WTC11 (cell line): ENCODE measurements around the gene TYROBP. TPM values are rescaled to one million over a fixed set of nuclear protein-coding genes. Genes with fewer than 3 reads are reported as not detected.

Source experiments
- ATAC-seq: fragments of 200-7000 bp; cut with Tn5 transposase; 2 replicates; pipeline ENCODE4 v1.10.0; 2021; ENCODE audit warnings: mild to moderate bottlenecking, moderate library complexity
- CTCF ChIA-PET: fragments of 300-600 bp; sonication (Branson Sonifier 250); formaldehyde crosslinking; loops from one replicate; lab custom pipeline; 2021; ENCODE audit warnings: antibody characterized with exemption; lab: Charles Lee
- POLR2A ChIA-PET: fragments of 350-600 bp; sonication (Branson Sonifier 250); formaldehyde crosslinking; loops from one replicate; lab custom pipeline; 2021; ENCODE audit warnings: antibody characterized with exemption; lab: Charles Lee
- DNase-seq: peaks from one replicate; pipeline ENCODE4 v3.0.0; 2021; ENCODE audit warnings: low spot score
- H3K27ac Mint-ChIP-seq: 2 replicates; pipeline ENCODE4 v1.8.0; 2021; ENCODE audit warnings: mixed read lengths
- H3K27me3 Mint-ChIP-seq: 2 replicates; pipeline ENCODE4 v1.8.0; 2021; ENCODE audit warnings: low read depth, mild to moderate bottlenecking, moderate library complexity, mixed read lengths
- H3K36me3 Mint-ChIP-seq: 2 replicates; pipeline ENCODE4 v1.8.0; 2021; ENCODE audit warnings: mixed read lengths
- H3K4me1 Mint-ChIP-seq: 2 replicates; pipeline ENCODE4 v1.8.0; 2022; ENCODE audit warnings: mixed read lengths
- H3K4me3 Mint-ChIP-seq: 2 replicates; pipeline ENCODE4 v1.8.0; 2021; ENCODE audit warnings: mild to moderate bottlenecking, moderate library complexity, mixed read lengths
- H3K9me3 Mint-ChIP-seq: 2 replicates; pipeline ENCODE4 v1.8.0; 2021; ENCODE audit warnings: mixed read lengths
- AR ChIP-seq: fragments of 250-450 bp; sonication (Bioruptor Pico); IDR thresholded peaks from 2 replicates; pipeline ENCODE4 v1.9.0; 2021; ENCODE audit warnings: mild to moderate bottlenecking
- ATF1 ChIP-seq: sonication (generic); formaldehyde crosslinking; IDR thresholded peaks from 2 replicates; pipeline ENCODE4 v1.8.1; 2023; ENCODE audit warnings: mild to moderate bottlenecking, moderate library complexity, missing genetic modification reagents
- ATF3 ChIP-seq: sonication (generic); formaldehyde crosslinking; conservative IDR thresholded peaks from 2 replicates; pipeline ENCODE4 v1.8.1; 2022; ENCODE audit warnings: mild to moderate bottlenecking, missing genetic modification reagents
- E2F5 ChIP-seq: sonication (generic); formaldehyde crosslinking; IDR thresholded peaks from 2 replicates; pipeline ENCODE4 v1.8.1; 2022; ENCODE audit warnings: mild to moderate bottlenecking, moderate library complexity, missing genetic modification reagents
- FOXP1 ChIP-seq: sonication (generic); formaldehyde crosslinking; IDR thresholded peaks from 2 replicates; pipeline ENCODE4 v1.8.0; 2022; ENCODE audit warnings: missing genetic modification reagents, mild to moderate bottlenecking, moderate library complexity, borderline replicate concordance
- GTF2I ChIP-seq: fragments of 250-450 bp; sonication (Bioruptor Pico); conservative IDR thresholded peaks from 2 replicates; pipeline ENCODE4 v1.4.0; 2021; ENCODE audit warnings: mild to moderate bottlenecking
- IRF2 ChIP-seq: sonication (generic); formaldehyde crosslinking; IDR thresholded peaks from 2 replicates; pipeline ENCODE4 v1.8.0; 2022; ENCODE audit warnings: low read depth, missing genetic modification reagents, borderline replicate concordance
- NFYB ChIP-seq: sonication (generic); formaldehyde crosslinking; conservative IDR thresholded peaks from 2 replicates; pipeline ENCODE4 v1.8.0; 2022; ENCODE audit warnings: low read depth, missing genetic modification reagents
- NR3C1 ChIP-seq: sonication (generic); formaldehyde crosslinking; conservative IDR thresholded peaks from 2 replicates; pipeline ENCODE4 v1.8.1; 2023; ENCODE audit warnings: low read depth, mild to moderate bottlenecking, missing genetic modification reagents
- PRRX2 ChIP-seq: fragments of 250-450 bp; sonication (Bioruptor Pico); IDR thresholded peaks from 2 replicates; pipeline ENCODE4 v1.8.0; 2021; ENCODE audit warnings: mild to moderate bottlenecking
- RORB ChIP-seq: fragments of 250-450 bp; sonication (Bioruptor Pico); IDR thresholded peaks from 2 replicates; pipeline ENCODE4 v1.9.0; 2021; ENCODE audit warnings: mild to moderate bottlenecking
- SMAD3 ChIP-seq: sonication (generic); formaldehyde crosslinking; IDR thresholded peaks from 2 replicates; pipeline ENCODE4 v1.8.0; 2022; ENCODE audit warnings: missing genetic modification reagents, mild to moderate bottlenecking, borderline replicate concordance
- SMAD4 ChIP-seq: sonication (generic); formaldehyde crosslinking; IDR thresholded peaks from 2 replicates; pipeline ENCODE4 v1.8.0; 2022; ENCODE audit warnings: mild to moderate bottlenecking, missing genetic modification reagents
- SP1 ChIP-seq: sonication (generic); formaldehyde crosslinking; conservative IDR thresholded peaks from 2 replicates; pipeline ENCODE4 v1.8.1; 2022; ENCODE audit warnings: missing genetic modification reagents
- TP53 ChIP-seq: sonication (generic); formaldehyde crosslinking; IDR thresholded peaks from 2 replicates; pipeline ENCODE4 v1.8.1; 2023; ENCODE audit warnings: mild to moderate bottlenecking, missing genetic modification reagents
- ZBTB43 ChIP-seq: sonication (generic); formaldehyde crosslinking; IDR thresholded peaks from 2 replicates; pipeline ENCODE4 v1.8.1; 2023; ENCODE audit warnings: mild to moderate bottlenecking, missing genetic modification reagents
- ZMAT4 ChIP-seq: fragments of 250-450 bp; sonication (Bioruptor Pico); IDR thresholded peaks from 2 replicates; pipeline ENCODE4 v1.9.0; 2021; ENCODE audit warnings: mild to moderate bottlenecking
- ZNF121 ChIP-seq: sonication (generic); formaldehyde crosslinking; IDR thresholded peaks from 2 replicates; pipeline ENCODE4 v1.8.0; 2023; ENCODE audit warnings: missing genetic modification reagents
- ZNF263 ChIP-seq: sonication (generic); formaldehyde crosslinking; IDR thresholded peaks from 2 replicates; pipeline ENCODE4 v1.8.1; 2022; ENCODE audit warnings: low read depth, mild to moderate bottlenecking, moderate library complexity, missing genetic modification reagents
- ZNF317 ChIP-seq: sonication (generic); formaldehyde crosslinking; IDR thresholded peaks from 2 replicates; pipeline ENCODE4 v1.8.1; 2023; ENCODE audit warnings: low read depth, mild to moderate bottlenecking, moderate library complexity, missing genetic modification reagents, borderline replicate concordance
- total RNA-seq: library from RNA; stranded (reverse); gene quantifications from 3 replicates; pipeline ENCODE4 v1.2.3, GENCODE V29; 2021

TYROBP gene
- total RNA-seq, 1 experiment from 2014 or later, result 0.46 TPM

- no peaks in the 10 kb centered on the region for H3K36me3 Mint-ChIP-seq
- no peak overlapping the region for H3K27ac Mint-ChIP-seq
- no peaks in the 10 kb centered on the region for H3K9me3 Mint-ChIP-seq
- CTCF ChIA-PET, result interaction anchor here (0.5 to 3.2 kb wide), 18 partner anchors 9 to 268 kb away, joined by 3 to 36 read pairs (median 4); partner anchors contain the start of genes APLP1, HSPB6, LIN37 and PSENEN
- DNase-seq, result peak; percentile 34
- peak; percentile 3 for ATAC-seq
- H3K4me1 Mint-ChIP-seq, result peaks cover 19% of the 10 kb centered on the region
- peak overlapping the region; percentile 83 for H3K4me3 Mint-ChIP-seq
- peaks cover 94% of the 10 kb centered on the region for H3K27me3 Mint-ChIP-seq
- POLR2A ChIA-PET, result interaction anchor here (1.2 kb wide), 1 partner anchor 9 kb away, joined by 12 read pairs; no protein-coding TSS in a partner anchor
- TF ChIP-seq SP1 (CRISPR knock-in tag) (no peak), ZNF121 (CRISPR knock-in tag) (peak; percentile 95), TP53 (CRISPR knock-in tag) (0 out of 2 replicates have a peak, but pooled peaks have one; percentile 16)
Observed at GRCh38 chr19:35860436-35860817, 47.7 kb downstream of the TYROBP start.

- DNase-seq (no peak), ATAC-seq (no peak)
- no peak for TF ChIP-seq RORB (CRISPR knock-in tag)
- TF ChIP-seq ATF1, result no peak
- no peak for TF ChIP-seq ATF3 (CRISPR knock-in tag)
- H3K4me1 Mint-ChIP-seq, result peaks cover 28% of the 10 kb centered on the region
- H3K27ac Mint-ChIP-seq, result no peak overlapping the region
- no peaks in the 10 kb centered on the region for H3K9me3 Mint-ChIP-seq
- peaks cover 94% of the 10 kb centered on the region for H3K27me3 Mint-ChIP-seq
- ChIA-PET POLR2A (interaction anchor here (0.5 kb wide), 1 partner anchor 86 kb away, joined by 3 read pairs; no protein-coding TSS in a partner anchor), CTCF (interaction anchor here (1.2 to 3.2 kb wide), 4 partner anchors 9 to 74 kb away, joined by 4 to 36 read pairs (median 25); partner anchors contain the start of gene APLP1)
- H3K36me3 Mint-ChIP-seq, result no peaks in the 10 kb centered on the region
- peak overlapping the region; percentile 35 for H3K4me3 Mint-ChIP-seq
Observed at GRCh38 chr19:35859414-35859813, 48.7 kb downstream of the TYROBP start.

GRCh38 chr19:35858311-35858710, 49.8 kb downstream of the TYROBP start:
- Mint-ChIP-seq H3K27me3 (peaks cover 93% of the 10 kb centered on the region), H3K27ac (no peak overlapping the region), H3K9me3 (no peaks in the 10 kb centered on the region), H3K4me1 (peaks cover 28% of the 10 kb centered on the region), H3K4me3 (peak overlapping the region; percentile 32), H3K36me3 (no peaks in the 10 kb centered on the region)
- TF ChIP-seq ZBTB43 (CRISPR knock-in tag), result no peak
- TF ChIP-seq ZNF317 (CRISPR knock-in tag), result no peak
- no peak for TF ChIP-seq ZNF263 (CRISPR knock-in tag)
- POLR2A ChIA-PET, result no interaction called here
- CTCF ChIA-PET, result interaction anchor here (0.7 kb wide), 1 partner anchor 12 kb away, joined by 5 read pairs; no protein-coding TSS in a partner anchor
- no peak for DNase-seq
- ATAC-seq, result no peak

GRCh38 chr19:35856546-35857149, 51.4 kb downstream of the TYROBP start, which contains the start of gene KIRREL2:
TSS of gene KIRREL2 (plus strand) at chr19:35856911. CDS start at chr19:35857120, 209 bp downstream.
- Mint-ChIP-seq H3K4me1 (peaks cover 32% of the 10 kb centered on the region), H3K27me3 (peaks cover 90% of the 10 kb centered on the region), H3K9me3 (no peaks in the 10 kb centered on the region), H3K27ac (no peak within 1 kb of the TSS), H3K4me3 (peak within 1 kb of the TSS; percentile 91), H3K36me3 (no peaks in the 10 kb centered on the region)
- DNase-seq (peak; percentile 72), ATAC-seq (peak; percentile 9)
- POLR2A ChIA-PET, result interaction anchor here (0.6 to 1.7 kb wide), 4 partner anchors 12 to 1551 kb away, joined by 3 to 8 read pairs (median 5); partner anchors contain the start of gene APLP1
- CTCF ChIA-PET, result interaction anchor here (0.6 to 1.7 kb wide), 14 partner anchors 10 to 299 kb away, joined by 3 to 16 read pairs (median 3); partner anchors contain the start of genes ARHGAP33, LIN37, PSENEN and U2AF1L4
- TF ChIP-seq SMAD3 (CRISPR knock-in tag), result no peak
- TF ChIP-seq AR (CRISPR knock-in tag), result no peak
- TF ChIP-seq E2F5, result peak; percentile 56; the same call in 1 of the 2 replicates
- no peak for TF ChIP-seq NFYB
- TF ChIP-seq ATF1, result no peak
- no peak for TF ChIP-seq IRF2 (CRISPR knock-in tag)
- TF ChIP-seq SMAD4, result no peak
- TF ChIP-seq GTF2I, result no peak
- peak; percentile 36; the same call in 1 of the 2 replicates for TF ChIP-seq SP1 (CRISPR knock-in tag)
- no peak for TF ChIP-seq TP53 (CRISPR knock-in tag)
- no peak for TF ChIP-seq FOXP1 (CRISPR knock-in tag)
- TF ChIP-seq PRRX2, result no peak
- TF ChIP-seq NR3C1 (CRISPR knock-in tag), result no peak
- no peak for TF ChIP-seq ZMAT4
